Ishikawa (cell line): Measurements from ENCODE around the gene CORIN.

Experiments used
- CEBPB ChIP-seq: IDR thresholded peaks from 2 replicates; pipeline ENCODE4 v1.6.1; 2012
- CREB1 ChIP-seq: IDR thresholded peaks from 2 replicates; pipeline ENCODE4 v1.6.1; 2012; ENCODE audit warnings: low read depth
- EGR1 ChIP-seq: IDR thresholded peaks from 2 replicates; pipeline ENCODE4 v1.6.1; 2012
- EP300 ChIP-seq: IDR thresholded peaks from 2 replicates; pipeline ENCODE4 v1.6.1; 2012; ENCODE audit warnings: borderline replicate concordance
- FOXM1 ChIP-seq: IDR thresholded peaks from 2 replicates; pipeline ENCODE4 v1.6.1; 2012; ENCODE audit warnings: low read depth, borderline replicate concordance
- MAX ChIP-seq: IDR thresholded peaks from 2 replicates; pipeline ENCODE4 v1.6.1; 2012
- NFIC ChIP-seq: IDR thresholded peaks from 2 replicates; pipeline ENCODE4 v1.6.1; 2012
- RAD21 ChIP-seq: IDR thresholded peaks from 2 replicates; pipeline ENCODE4 v1.6.1; 2012; ENCODE audit warnings: low read depth
- TAF1 ChIP-seq: IDR thresholded peaks from 2 replicates; pipeline ENCODE4 v1.6.1; 2012; ENCODE audit warnings: low read depth, mild to moderate bottlenecking
- TCF12 ChIP-seq: IDR thresholded peaks from 2 replicates; pipeline ENCODE4 v1.6.1; 2012; ENCODE audit warnings: low read depth
- TEAD4 ChIP-seq: IDR thresholded peaks from 2 replicates; pipeline ENCODE4 v1.6.1; 2012
- YY1 ChIP-seq: IDR thresholded peaks from 2 replicates; pipeline ENCODE4 v1.6.1; 2012; ENCODE audit warnings: low read depth
- ZBTB7A ChIP-seq: IDR thresholded peaks from 2 replicates; pipeline ENCODE4 v1.6.1; 2012; ENCODE audit warnings: low read depth
- TF ChIP-seq, protein P1 (sequence below): IDR thresholded peaks from 2 replicates; pipeline ENCODE4 v1.6.1; 2012; ENCODE audit warnings: low read depth, mild to moderate bottlenecking
- TF ChIP-seq, protein P2 (sequence below): IDR thresholded peaks from 2 replicates; pipeline ENCODE4 v1.6.1; 2012

The CORIN gene

DNA sequence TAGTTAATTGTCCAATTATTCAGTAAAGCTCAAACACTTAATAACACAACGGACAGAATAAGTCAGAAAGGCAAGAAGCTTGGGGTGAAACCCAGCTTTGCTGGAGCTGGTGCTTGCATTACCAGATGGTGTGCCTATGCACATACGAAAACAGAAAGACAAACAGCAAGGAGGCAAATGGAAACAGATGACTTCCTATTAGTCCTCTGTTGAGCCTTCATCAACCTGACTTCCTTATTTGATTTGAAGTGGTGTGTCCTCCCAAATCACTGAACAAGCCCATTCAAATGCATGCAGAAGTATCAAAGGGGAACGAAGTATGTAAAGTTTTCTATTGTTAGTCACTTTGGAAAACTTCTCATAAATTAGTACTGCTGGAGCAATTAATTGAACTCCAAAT is 186.6 kb downstream of the CORIN start:
- no peak for TF ChIP-seq TCF12
- no peak for TF ChIP-seq ZBTB7A
- TF ChIP-seq TEAD4: no peak
- TF ChIP-seq, protein P1, sequence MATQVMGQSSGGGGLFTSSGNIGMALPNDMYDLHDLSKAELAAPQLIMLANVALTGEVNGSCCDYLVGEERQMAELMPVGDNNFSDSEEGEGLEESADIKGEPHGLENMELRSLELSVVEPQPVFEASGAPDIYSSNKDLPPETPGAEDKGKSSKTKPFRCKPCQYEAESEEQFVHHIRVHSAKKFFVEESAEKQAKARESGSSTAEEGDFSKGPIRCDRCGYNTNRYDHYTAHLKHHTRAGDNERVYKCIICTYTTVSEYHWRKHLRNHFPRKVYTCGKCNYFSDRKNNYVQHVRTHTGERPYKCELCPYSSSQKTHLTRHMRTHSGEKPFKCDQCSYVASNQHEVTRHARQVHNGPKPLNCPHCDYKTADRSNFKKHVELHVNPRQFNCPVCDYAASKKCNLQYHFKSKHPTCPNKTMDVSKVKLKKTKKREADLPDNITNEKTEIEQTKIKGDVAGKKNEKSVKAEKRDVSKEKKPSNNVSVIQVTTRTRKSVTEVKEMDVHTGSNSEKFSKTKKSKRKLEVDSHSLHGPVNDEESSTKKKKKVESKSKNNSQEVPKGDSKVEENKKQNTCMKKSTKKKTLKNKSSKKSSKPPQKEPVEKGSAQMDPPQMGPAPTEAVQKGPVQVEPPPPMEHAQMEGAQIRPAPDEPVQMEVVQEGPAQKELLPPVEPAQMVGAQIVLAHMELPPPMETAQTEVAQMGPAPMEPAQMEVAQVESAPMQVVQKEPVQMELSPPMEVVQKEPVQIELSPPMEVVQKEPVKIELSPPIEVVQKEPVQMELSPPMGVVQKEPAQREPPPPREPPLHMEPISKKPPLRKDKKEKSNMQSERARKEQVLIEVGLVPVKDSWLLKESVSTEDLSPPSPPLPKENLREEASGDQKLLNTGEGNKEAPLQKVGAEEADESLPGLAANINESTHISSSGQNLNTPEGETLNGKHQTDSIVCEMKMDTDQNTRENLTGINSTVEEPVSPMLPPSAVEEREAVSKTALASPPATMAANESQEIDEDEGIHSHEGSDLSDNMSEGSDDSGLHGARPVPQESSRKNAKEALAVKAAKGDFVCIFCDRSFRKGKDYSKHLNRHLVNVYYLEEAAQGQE: no peak
- TF ChIP-seq NFIC: no peak
- no peak for TF ChIP-seq YY1
- no peak for TF ChIP-seq RAD21
- no peak for TF ChIP-seq CEBPB
- TF ChIP-seq FOXM1: no peak
- no peak for TF ChIP-seq TAF1
- no peak for TF ChIP-seq EGR1
- no peak for TF ChIP-seq EP300
- no peak for TF ChIP-seq MAX
- TF ChIP-seq, protein P2, sequence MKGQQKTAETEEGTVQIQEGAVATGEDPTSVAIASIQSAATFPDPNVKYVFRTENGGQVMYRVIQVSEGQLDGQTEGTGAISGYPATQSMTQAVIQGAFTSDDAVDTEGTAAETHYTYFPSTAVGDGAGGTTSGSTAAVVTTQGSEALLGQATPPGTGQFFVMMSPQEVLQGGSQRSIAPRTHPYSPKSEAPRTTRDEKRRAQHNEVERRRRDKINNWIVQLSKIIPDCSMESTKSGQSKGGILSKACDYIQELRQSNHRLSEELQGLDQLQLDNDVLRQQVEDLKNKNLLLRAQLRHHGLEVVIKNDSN: no peak
- TF ChIP-seq CREB1: no peak

DNA sequence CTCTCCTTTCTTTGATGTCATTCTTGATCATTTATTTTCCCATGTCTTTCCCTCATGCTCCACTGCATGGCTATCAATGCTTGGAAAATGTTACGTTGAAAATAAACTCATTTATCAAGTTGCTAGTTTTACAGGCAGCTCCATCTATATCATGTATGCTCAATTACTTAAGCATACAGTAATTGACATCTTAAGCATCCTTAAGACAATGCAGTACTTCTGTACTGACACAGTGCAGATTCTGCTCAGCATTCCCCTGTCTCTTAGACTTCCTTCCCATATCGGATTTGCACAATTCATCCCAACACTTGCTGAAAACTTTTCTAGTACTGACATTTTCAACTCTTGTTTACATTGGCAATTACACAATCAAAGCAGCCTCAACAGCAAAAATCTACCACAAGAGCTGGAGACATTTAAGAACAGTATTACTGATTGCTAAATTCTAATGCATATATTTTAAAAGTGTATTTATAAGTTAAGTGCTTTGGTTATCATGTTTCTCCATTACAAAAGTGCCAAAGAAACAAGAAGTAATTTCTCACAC is 187.2 kb downstream of the CORIN start:
- TF ChIP-seq, protein P2: no peak
- no peak for TF ChIP-seq TAF1
- no peak for TF ChIP-seq FOXM1
- no peak for TF ChIP-seq CEBPB
- no peak for TF ChIP-seq MAX
- no peak for TF ChIP-seq TEAD4

DNA sequence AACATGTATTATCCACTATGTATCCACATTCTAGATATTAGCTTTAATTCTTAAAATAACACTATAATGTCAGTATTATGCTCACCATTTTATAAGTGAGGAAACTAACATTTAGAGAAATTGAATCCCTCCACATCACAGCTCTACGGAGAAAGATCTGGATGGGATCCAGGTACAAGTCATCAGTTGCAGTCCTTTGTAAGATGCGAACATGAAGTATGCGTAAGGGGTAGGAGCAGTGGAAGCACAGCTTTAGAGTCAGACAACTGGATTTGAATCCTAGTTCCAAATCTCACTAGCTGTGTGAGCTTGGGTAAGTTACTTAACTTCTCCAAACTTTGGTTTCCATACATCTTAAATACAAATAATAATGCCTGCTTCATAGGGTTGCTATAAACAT is 190.3 kb downstream of the CORIN start:
- TF ChIP-seq TCF12: no peak
- TF ChIP-seq TAF1: no peak
- no peak for TF ChIP-seq EP300
- TF ChIP-seq, protein P1: no peak
- TF ChIP-seq, protein P2: no peak

- TF ChIP-seq ZBTB7A (no peak), CEBPB (no peak), NFIC (no peak), YY1 (no peak), CREB1 (no peak)
- TF ChIP-seq, protein P2: no peak
Measured at GRCh38 chr4:47647029-47647428, 190.8 kb downstream of the CORIN start.

DNA sequence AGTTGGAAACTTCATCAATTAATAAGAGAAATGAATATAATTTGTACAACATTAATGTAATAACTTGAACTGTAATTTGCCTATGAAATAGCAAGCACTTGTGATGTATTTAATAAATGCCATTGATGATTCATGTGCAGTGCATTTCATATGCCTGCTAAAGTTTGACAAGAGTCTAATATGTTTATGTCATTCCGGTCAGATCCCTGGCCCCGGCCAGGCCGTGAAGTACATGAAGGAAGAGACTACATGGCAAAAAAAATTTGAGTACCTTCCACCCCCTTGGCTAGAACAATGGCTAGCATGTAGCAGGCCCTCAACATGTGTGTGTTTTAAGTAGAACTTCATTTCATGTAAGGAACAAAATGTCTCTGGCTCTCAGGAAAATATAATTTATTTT is 191.5 kb downstream of the CORIN start:
- TF ChIP-seq NFIC (no peak), FOXM1 (no peak), CEBPB (no peak)

DNA sequence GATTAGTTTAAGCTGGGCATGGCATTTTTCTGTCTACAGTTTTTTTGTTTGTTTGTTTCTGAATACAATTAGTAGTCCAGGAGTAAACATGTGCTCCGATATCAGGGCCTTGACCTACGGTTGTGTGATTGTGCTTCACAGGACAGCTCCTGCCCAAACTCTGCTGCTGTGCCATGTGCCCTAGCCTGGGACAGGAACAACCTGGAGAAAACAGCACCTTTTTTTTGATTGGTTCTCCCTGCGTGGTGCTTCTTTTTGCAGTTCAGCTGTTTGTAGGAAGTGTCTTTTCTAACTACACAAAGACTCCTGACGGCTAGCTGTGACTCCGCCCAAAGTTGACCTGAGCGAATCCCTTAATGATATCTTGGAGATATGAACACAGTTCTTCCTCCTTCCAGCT is 194.0 kb downstream of the CORIN start:
- TF ChIP-seq RAD21 (no peak), TAF1 (no peak), NFIC (no peak), YY1 (no peak), EP300 (no peak), CEBPB (no peak), TCF12 (no peak), EGR1 (no peak), FOXM1 (no peak), MAX (no peak), ZBTB7A (no peak), CREB1 (no peak), TEAD4 (no peak)
- TF ChIP-seq, protein P1: no peak
- TF ChIP-seq, protein P2: no peak
